Endothelial cell of hepatic sinusoid (primary cell): ENCODE data around the gene CIC.

ENCODE experiments used
- in situ Hi-C: cut with HindIII; loops from 2 replicates; pipeline ENCODE4 v1.10.0; 2017; ENCODE audit warnings: low sequenced_read_pairs

CIC gene

GRCh38 chr19:42274065-42274682, 5.1 kb downstream of the CIC start:
- in situ Hi-C loops = no loop called here

GRCh38 chr19:42275103-42275502, 6.1 kb downstream of the CIC start:
- in situ Hi-C loops = no loop called here

GRCh38 chr19:42275517-42275916, 6.5 kb downstream of the CIC start:
- in situ Hi-C loops = no loop called here

GRCh38 chr19:42276284-42276683, 7.2 kb downstream of the CIC start:
- in situ Hi-C loops = no loop called here

GRCh38 chr19:42276821-42277220, 7.8 kb downstream of the CIC start:
- in situ Hi-C loops = no loop called here

- in situ Hi-C loops = no loop called here
Observed at GRCh38 chr19:42277821-42278451, 8.9 kb downstream of the CIC start.

- in situ Hi-C loops = no loop called here
Observed at GRCh38 chr19:42278452-42279154, 9.6 kb downstream of the CIC start.

- in situ Hi-C loops = no loop called here
Observed at GRCh38 chr19:42279155-42279901, 10.3 kb downstream of the CIC start.

GRCh38 chr19:42279902-42280814, 11.1 kb downstream of the CIC start:
- in situ Hi-C loops = no loop called here

- in situ Hi-C loops = no loop called here
Observed at GRCh38 chr19:42280815-42281145, 11.7 kb downstream of the CIC start.

- in situ Hi-C loops = no loop called here
Observed at GRCh38 chr19:42281146-42281826, 12.2 kb downstream of the CIC start.

- in situ Hi-C loops = no loop called here
Observed at GRCh38 chr19:42281827-42282762, 13.0 kb downstream of the CIC start.

GRCh38 chr19:42282819-42283187, 13.8 kb downstream of the CIC start:
- in situ Hi-C loops = no loop called here

- in situ Hi-C loops = no loop called here
Observed at GRCh38 chr19:42283188-42284065, 14.4 kb downstream of the CIC start.

GRCh38 chr19:42284066-42284501, 15.0 kb downstream of the CIC start:
- in situ Hi-C loops = no loop called here

- in situ Hi-C loops = no loop called here
Observed at GRCh38 chr19:42284591-42285341, 15.7 kb downstream of the CIC start.

- in situ Hi-C loops = no loop called here
Observed at GRCh38 chr19:42285541-42285941, 16.5 kb downstream of the CIC start.
